NT2/D1 (cell line): ENCODE results near the gene SMS.

ENCODE experiments used
- DNase-seq: peaks from one replicate; pipeline ENCODE4 v3.0.0-alpha.2; 2011; ENCODE audit warnings: low read depth, low spot score
- H3K27me3 ChIP-seq: 2 replicates; pipeline ENCODE4 v1.6.0; 2011; ENCODE audit warnings: mild to moderate bottlenecking; ENCODE audit not compliant: insufficient read length, insufficient read depth
- H3K36me3 ChIP-seq: 2 replicates; pipeline ENCODE4 v1.6.1; 2011; ENCODE audit warnings: mild to moderate bottlenecking, low read length, mixed read lengths; ENCODE audit not compliant: insufficient read depth, insufficient read length
- H3K4me1 ChIP-seq: 2 replicates; pipeline ENCODE4 v1.5.1; 2011; ENCODE audit not compliant: insufficient read depth, insufficient read length
- H3K4me3 ChIP-seq: 2 replicates; pipeline ENCODE4 v1.5.1; 2011; ENCODE audit warnings: low read depth; ENCODE audit not compliant: insufficient read length
- H3K9ac ChIP-seq: 2 replicates; pipeline ENCODE4 v1.6.0; 2011; ENCODE audit warnings: low read depth; ENCODE audit not compliant: insufficient read length
- H3K9me3 ChIP-seq: 2 replicates; pipeline ENCODE4 v1.5.1; 2011; ENCODE audit warnings: mild to moderate bottlenecking, low read length; ENCODE audit not compliant: insufficient read depth
- SUZ12 ChIP-seq: IDR thresholded peaks from 2 replicates; pipeline ENCODE4 v1.6.1; 2011; ENCODE audit not compliant: insufficient read length, insufficient read depth; ENCODE audit errors: extremely low read depth
- YY1 ChIP-seq: IDR thresholded peaks from 2 replicates; pipeline ENCODE4 v1.6.1; 2011; ENCODE audit not compliant: insufficient read length, insufficient read depth
- ZNF274 ChIP-seq: IDR thresholded peaks from 2 replicates; pipeline ENCODE4 v1.6.1; 2011; ENCODE audit warnings: mild to moderate bottlenecking, low read depth, low read length

The SMS gene

DNA sequence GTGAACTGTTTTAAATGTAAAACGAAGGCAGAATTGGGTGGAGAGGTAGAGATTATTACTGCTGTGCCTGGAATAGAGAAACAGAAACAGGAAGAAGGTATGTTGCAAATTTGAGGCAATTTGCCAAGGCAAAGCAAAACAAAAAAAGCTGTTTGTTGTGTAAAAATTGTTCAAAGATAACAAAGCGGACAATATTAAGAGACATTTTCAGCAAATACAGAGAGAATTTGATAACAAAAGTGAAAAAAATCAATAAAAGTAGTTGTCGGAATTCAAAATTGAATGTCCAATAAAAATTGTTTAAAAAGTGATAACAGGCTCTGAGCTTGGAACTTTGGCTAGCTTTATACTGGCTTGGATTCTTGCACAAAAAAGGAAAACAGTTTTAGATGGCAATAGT, 14.4 kb upstream of the SMS start:
- H3K27me3 ChIP-seq = no peaks in the 10 kb centered on the region
- H3K9me3 ChIP-seq = no peaks in the 10 kb centered on the region
- H3K4me1 ChIP-seq = peaks cover 3% of the 10 kb centered on the region
- no peak overlapping the region for H3K4me3 ChIP-seq
- H3K36me3 ChIP-seq = no peaks in the 10 kb centered on the region
- no peak for DNase-seq
- no peak for TF ChIP-seq SUZ12
- TF ChIP-seq YY1 = no peak
- no peak for TF ChIP-seq ZNF274
- no peak overlapping the region for H3K9ac ChIP-seq

- Histone ChIP-seq H3K9ac (no peak overlapping the region), H3K27me3 (no peaks in the 10 kb centered on the region), H3K4me3 (no peak overlapping the region), H3K36me3 (no peaks in the 10 kb centered on the region), H3K4me1 (peaks cover 3% of the 10 kb centered on the region), H3K9me3 (no peaks in the 10 kb centered on the region)
- DNase-seq = peak; percentile 54
- TF ChIP-seq YY1 (no peak), SUZ12 (no peak), ZNF274 (no peak)
These were observed 13.8 kb upstream of the SMS start for GRCh38 chrX:21926527-21927278.

DNA sequence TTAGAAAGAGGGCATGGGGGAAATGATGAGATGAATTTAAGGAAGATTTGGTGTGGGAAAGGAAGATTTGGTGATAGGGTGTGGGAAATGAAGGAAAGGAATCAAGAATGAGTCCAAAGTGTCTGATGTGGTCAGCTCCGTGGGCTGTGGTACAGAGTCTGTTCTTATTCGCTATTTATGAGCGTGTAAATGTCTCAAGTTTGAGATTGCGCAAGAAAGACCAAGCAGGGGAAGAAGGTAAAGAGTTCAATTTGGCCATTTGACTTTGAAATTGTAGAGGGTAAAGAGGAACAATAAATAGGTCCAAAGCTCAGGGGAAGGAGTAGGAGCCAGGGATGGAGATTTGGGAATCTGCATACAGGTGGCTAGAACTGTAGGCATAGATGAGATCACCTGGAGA, 11.3 kb upstream of the SMS start:
- Histone ChIP-seq H3K4me1 (peaks cover 3% of the 10 kb centered on the region), H3K9ac (no peak overlapping the region), H3K36me3 (no peaks in the 10 kb centered on the region), H3K9me3 (no peaks in the 10 kb centered on the region), H3K4me3 (no peak overlapping the region), H3K27me3 (no peaks in the 10 kb centered on the region)
- no peak for TF ChIP-seq YY1
- TF ChIP-seq ZNF274 = no peak
- TF ChIP-seq SUZ12 = no peak
- DNase-seq = no peak

DNA sequence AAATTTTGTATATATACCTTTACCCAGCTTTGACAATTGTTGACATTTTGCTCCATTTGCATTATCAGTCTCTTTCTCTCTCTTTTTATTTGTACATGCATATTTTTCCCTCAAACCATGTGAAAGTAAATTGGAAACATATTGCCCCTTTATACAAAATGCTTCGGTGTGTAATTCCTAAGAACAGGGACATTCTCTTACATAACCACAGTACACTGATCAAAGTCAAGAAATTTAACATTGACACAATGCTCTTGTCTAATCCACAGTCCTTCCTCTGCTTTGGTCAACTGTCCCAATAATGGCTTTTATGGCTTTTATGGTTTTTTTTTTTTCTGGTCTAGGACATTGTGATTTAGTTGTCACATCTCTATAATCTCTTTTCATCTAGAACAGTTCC, 9.5 kb upstream of the SMS start:
- no peak for TF ChIP-seq YY1
- no peak for TF ChIP-seq ZNF274
- no peak for TF ChIP-seq SUZ12
- H3K4me3 ChIP-seq = no peak overlapping the region
- no peaks in the 10 kb centered on the region for H3K9me3 ChIP-seq
- no peak overlapping the region for H3K9ac ChIP-seq
- H3K4me1 ChIP-seq = peaks cover 3% of the 10 kb centered on the region
- DNase-seq = no peak
- no peaks in the 10 kb centered on the region for H3K27me3 ChIP-seq
- H3K36me3 ChIP-seq = no peaks in the 10 kb centered on the region

GRCh38 chrX:21932292-21933002, 8.1 kb upstream of the SMS start:
- H3K36me3 ChIP-seq = no peaks in the 10 kb centered on the region
- DNase-seq = no peak
- no peak overlapping the region for H3K4me3 ChIP-seq
- H3K4me1 ChIP-seq = peaks cover 3% of the 10 kb centered on the region
- no peak overlapping the region for H3K9ac ChIP-seq
- peaks cover under 1% of the 10 kb centered on the region for H3K27me3 ChIP-seq
- TF ChIP-seq SUZ12 = no peak
- no peak for TF ChIP-seq ZNF274
- TF ChIP-seq YY1 = no peak
- no peaks in the 10 kb centered on the region for H3K9me3 ChIP-seq

DNA sequence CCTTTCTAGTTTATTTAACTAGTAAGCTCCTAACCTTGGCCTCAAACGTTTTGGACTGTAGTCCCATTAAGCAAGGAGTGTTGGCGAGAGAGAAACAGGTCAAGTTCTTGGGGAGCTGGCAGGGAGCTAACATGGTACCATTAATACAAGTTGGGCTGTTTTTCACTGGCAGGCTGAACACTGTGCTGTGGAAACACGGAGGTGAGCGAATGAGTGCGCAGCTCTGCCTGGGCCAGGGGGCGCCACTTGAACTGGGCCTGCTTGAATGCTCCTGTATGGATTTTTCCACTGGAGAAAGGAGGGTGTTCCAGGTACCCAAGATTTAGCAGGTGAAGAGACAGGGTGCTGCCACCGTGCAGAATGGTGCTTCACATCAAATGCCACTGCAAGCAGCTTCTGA, 7.4 kb upstream of the SMS start:
- no peak for TF ChIP-seq YY1
- TF ChIP-seq SUZ12 = no peak
- TF ChIP-seq ZNF274 = no peak
- Histone ChIP-seq H3K4me3 (no peak overlapping the region), H3K9me3 (no peaks in the 10 kb centered on the region), H3K9ac (no peak overlapping the region), H3K27me3 (peaks cover 3% of the 10 kb centered on the region), H3K36me3 (no peaks in the 10 kb centered on the region), H3K4me1 (peaks cover 3% of the 10 kb centered on the region)
- no peak for DNase-seq

DNA sequence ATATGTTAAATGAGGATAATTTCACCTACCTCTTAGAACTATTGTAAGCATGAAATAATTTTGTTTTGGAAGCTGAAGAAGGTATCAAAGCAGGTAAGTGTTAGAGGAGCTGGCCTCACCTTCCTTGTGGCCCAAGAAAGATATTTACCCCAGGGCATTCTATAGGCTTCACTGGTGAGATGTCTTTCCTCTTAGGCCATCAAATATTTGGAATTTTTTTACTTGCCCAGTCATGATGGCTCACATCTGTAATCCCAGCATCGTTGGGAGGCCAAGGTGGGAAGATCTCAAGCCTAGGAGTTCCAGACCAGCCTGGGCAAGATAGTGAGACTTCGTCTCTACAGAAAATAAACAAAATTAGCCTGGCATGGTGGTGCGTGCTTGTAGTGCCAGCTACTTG, 6.1 kb upstream of the SMS start:
- H3K4me3 ChIP-seq = no peak overlapping the region
- peaks cover 3% of the 10 kb centered on the region for H3K4me1 ChIP-seq
- H3K9ac ChIP-seq = no peak overlapping the region
- peaks cover 3% of the 10 kb centered on the region for H3K27me3 ChIP-seq
- no peak for DNase-seq
- TF ChIP-seq SUZ12 (no peak), YY1 (no peak), ZNF274 (no peak)
- no peaks in the 10 kb centered on the region for H3K9me3 ChIP-seq
- H3K36me3 ChIP-seq = no peaks in the 10 kb centered on the region

DNA sequence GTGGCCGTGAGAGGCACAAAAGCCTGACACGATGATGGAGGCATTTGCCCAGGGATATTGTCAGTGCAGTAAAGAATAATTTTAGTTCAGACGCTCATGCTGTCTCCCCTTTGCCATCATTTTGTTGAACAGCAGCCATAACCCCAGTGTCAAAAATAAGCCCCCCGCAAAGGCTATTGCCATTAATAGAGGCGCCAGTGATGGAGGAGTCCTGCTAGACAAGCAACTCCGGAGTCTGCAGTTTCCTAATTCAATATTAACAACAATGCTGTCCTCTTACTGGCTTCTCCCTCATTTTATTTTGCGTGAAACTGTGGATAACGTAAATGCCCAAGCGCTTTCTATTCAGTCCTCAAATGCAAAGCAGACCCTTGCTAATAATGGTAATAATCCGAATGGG, 603 bp upstream of the SMS start:
- DNase-seq = no peak
- peaks cover 8% of the 10 kb centered on the region for H3K27me3 ChIP-seq
- H3K36me3 ChIP-seq = peaks cover 16% of the 10 kb centered on the region
- peaks cover 3% of the 10 kb centered on the region for H3K4me1 ChIP-seq
- TF ChIP-seq SUZ12 = no peak
- no peak for TF ChIP-seq YY1
- TF ChIP-seq ZNF274 = no peak
- H3K4me3 ChIP-seq = peak overlapping the region; percentile 71
- no peaks in the 10 kb centered on the region for H3K9me3 ChIP-seq
- H3K9ac ChIP-seq = peak overlapping the region; percentile 88
